CD4-positive, CD25-positive, alpha-beta regulatory T cell (primary cell): ENCODE results near the gene NKX2-1. TPM values are rescaled to one million over a fixed set of nuclear protein-coding genes. Genes with fewer than 3 reads are reported as not detected.

Source experiments
- ATAC-seq, 2 donors: fragments of 150-1000 bp; cut with Tn5 transposase; one replicate each; pipeline ENCODE4 v1.10.0; 2021; ENCODE audit warnings: low read depth in 2 of 2, moderate number of reproducible peaks in 2 of 2, moderate library complexity in 1 of 2
- DNase-seq, 3 donors: peaks; one replicate each; pipeline versions ENCODE4 v3.0.0 to v3.0.0-alpha.2; 2012 to 2022; ENCODE audit warnings: mixed read lengths in 1 of 3
- H3K27ac ChIP-seq: one replicate; pipeline ENCODE4 v1.7.0; 2013; ENCODE audit warnings: mild to moderate bottlenecking, low read length; ENCODE audit not compliant: insufficient read depth, poor library complexity, severe bottlenecking
- H3K27me3 ChIP-seq: one replicate; pipeline ENCODE4 v1.7.0; 2013; ENCODE audit warnings: low read length; ENCODE audit not compliant: control insufficient read depth, insufficient read depth
- H3K36me3 ChIP-seq: one replicate; pipeline ENCODE4 v1.7.0; 2013; ENCODE audit warnings: mild to moderate bottlenecking, low read length, moderate library complexity; ENCODE audit not compliant: control insufficient read depth, insufficient read depth
- H3K4me1 ChIP-seq: 2 replicates; pipeline ENCODE4 v1.7.0; 2013; ENCODE audit warnings: mild to moderate bottlenecking, low read length; ENCODE audit not compliant: insufficient read depth, control insufficient read depth, poor library complexity, severe bottlenecking
- H3K4me3 ChIP-seq: one replicate; pipeline ENCODE4 v1.7.0; 2013; ENCODE audit warnings: low read depth, mild to moderate bottlenecking, low read length, moderate library complexity
- H3K9me3 ChIP-seq, 2 experiments: 1 replicate in 1 of 2; 2 replicates in 1 of 2; pipeline ENCODE4 v1.7.0; 2013; ENCODE audit warnings: low read length in 2 of 2, mild to moderate bottlenecking in 1 of 2, moderate library complexity in 1 of 2; ENCODE audit not compliant: control insufficient read depth in 2 of 2
- H3K27ac Mint-ChIP-seq, 3 donors: one replicate each; pipeline ENCODE4 v1.8.0; 2020 to 2022; ENCODE audit warnings: mild to moderate bottlenecking in 3 of 3, mixed read lengths in 3 of 3, moderate library complexity in 2 of 3
- H3K27me3 Mint-ChIP-seq: one replicate; pipeline ENCODE4 v1.8.0; 2022; ENCODE audit warnings: mild to moderate bottlenecking, mixed read lengths
- H3K36me3 Mint-ChIP-seq: one replicate; pipeline ENCODE4 v1.8.0; 2020; ENCODE audit warnings: mixed read lengths
- H3K4me1 Mint-ChIP-seq, 4 donors: one replicate each; pipeline ENCODE4 v1.8.0; 2020 to 2022; ENCODE audit warnings: mixed read lengths in 4 of 4, mild to moderate bottlenecking in 1 of 4
- H3K4me3 Mint-ChIP-seq, 4 donors: one replicate each; pipeline ENCODE4 v1.8.0; 2020 to 2022; ENCODE audit warnings: mild to moderate bottlenecking in 4 of 4, mixed read lengths in 4 of 4, moderate library complexity in 3 of 4
- H3K9me3 Mint-ChIP-seq, 7 donors: one replicate each; pipeline ENCODE4 v1.8.0; 2020 to 2022; ENCODE audit warnings: mixed read lengths in 7 of 7, mild to moderate bottlenecking in 3 of 7, moderate library complexity in 2 of 7
- polyA plus RNA-seq, 4 donors: library from polyadenylated mRNA; unstranded; fragments of 300-500 nt; fragmentation: Illumina TruSeq; gene quantifications; one replicate each; pipeline ENCODE4 v1.2.3, GENCODE V29; 2021
- total RNA-seq: library from RNA; stranded (reverse); gene quantifications from one replicate; pipeline ENCODE4 v1.2.3, GENCODE V29; 2022

Gene NKX2-1
- total and polyA plus RNA-seq, 5 donors from 2014 or later: not detected

GRCh38 chr14:36505181-36505815 lies 14.7 kb downstream of the NKX2-1 start:
- peaks cover 50% of the 10 kb centered on the region for H3K27me3 ChIP-seq
- Mint-ChIP-seq H3K9me3 (peaks cover 0 to 19% (median 3%) of the 10 kb centered on the region in 7 donors), H3K27ac (no peak overlapping the region), H3K27me3 (peaks cover 80% of the 10 kb centered on the region), H3K36me3 (peaks cover 7% of the 10 kb centered on the region), H3K4me3 (no peak overlapping the region), H3K4me1 (peaks cover 0 to 23% (median 11%) of the 10 kb centered on the region in 4 donors)
- no peak for ATAC-seq
- no peaks in the 10 kb centered on the region for H3K9me3 ChIP-seq
- no peaks in the 10 kb centered on the region for H3K4me1 ChIP-seq
- no peak overlapping the region for H3K27ac ChIP-seq
- H3K36me3 ChIP-seq: no peaks in the 10 kb centered on the region
- H3K4me3 ChIP-seq: no peak overlapping the region
- no peak for DNase-seq

GRCh38 chr14:36504771-36505175 lies 15.3 kb downstream of the NKX2-1 start:
- H3K27me3 Mint-ChIP-seq: peaks cover 75% of the 10 kb centered on the region
- no peak for ATAC-seq
- no peak for DNase-seq
- peak overlapping the region in 1 of 4 donors; percentile 2 for H3K4me3 Mint-ChIP-seq
- Histone ChIP-seq H3K4me3 (no peak overlapping the region), H3K36me3 (no peaks in the 10 kb centered on the region), H3K4me1 (no peaks in the 10 kb centered on the region), H3K27ac (no peak overlapping the region), H3K9me3 (no peaks in the 10 kb centered on the region), H3K27me3 (peaks cover 51% of the 10 kb centered on the region)
- peaks cover 0 to 23% (median 11%) of the 10 kb centered on the region in 4 donors for H3K4me1 Mint-ChIP-seq
- H3K36me3 Mint-ChIP-seq: peaks cover 7% of the 10 kb centered on the region
- H3K9me3 Mint-ChIP-seq: peaks cover 0 to 19% (median 3%) of the 10 kb centered on the region in 7 donors
- no peak overlapping the region for H3K27ac Mint-ChIP-seq

- Mint-ChIP-seq H3K4me3 (peak overlapping the region in 1 of 4 donors; percentile 2), H3K27me3 (peaks cover 68% of the 10 kb centered on the region), H3K27ac (no peak overlapping the region), H3K36me3 (peaks cover 7% of the 10 kb centered on the region), H3K4me1 (peaks cover 0 to 21% (median 11%) of the 10 kb centered on the region in 4 donors), H3K9me3 (peaks cover 0 to 16% (median 3%) of the 10 kb centered on the region in 7 donors)
- Histone ChIP-seq H3K9me3 (no peaks in the 10 kb centered on the region), H3K27ac (no peak overlapping the region), H3K27me3 (peaks cover 45% of the 10 kb centered on the region), H3K4me1 (no peaks in the 10 kb centered on the region), H3K4me3 (no peak overlapping the region), H3K36me3 (no peaks in the 10 kb centered on the region)
- ATAC-seq (no peak), DNase-seq (no peak)
Observed at GRCh38 chr14:36503771-36504741, 16.0 kb downstream of the NKX2-1 start.

- no peak overlapping the region for H3K27ac ChIP-seq
- ATAC-seq: no peak
- H3K36me3 ChIP-seq: no peaks in the 10 kb centered on the region
- peaks cover 0 to 14% (median 3%) of the 10 kb centered on the region in 7 donors for H3K9me3 Mint-ChIP-seq
- no peaks in the 10 kb centered on the region for H3K9me3 ChIP-seq
- peaks cover 0 to 20% (median 11%) of the 10 kb centered on the region in 4 donors for H3K4me1 Mint-ChIP-seq
- peaks cover 41% of the 10 kb centered on the region for H3K27me3 ChIP-seq
- no peaks in the 10 kb centered on the region for H3K4me1 ChIP-seq
- H3K4me3 ChIP-seq: no peak overlapping the region
- no peak for DNase-seq
- no peak overlapping the region for H3K4me3 Mint-ChIP-seq
- peaks cover 64% of the 10 kb centered on the region for H3K27me3 Mint-ChIP-seq
- H3K36me3 Mint-ChIP-seq: peaks cover 7% of the 10 kb centered on the region
- H3K27ac Mint-ChIP-seq: no peak overlapping the region
Observed at GRCh38 chr14:36502558-36503508, 17.2 kb downstream of the NKX2-1 start.

GRCh38 chr14:36498938-36499337 lies 21.1 kb downstream of the NKX2-1 start:
- H3K4me1 Mint-ChIP-seq: peaks cover 0 to 4% (median 1%) of the 10 kb centered on the region in 4 donors
- ATAC-seq (no peak), DNase-seq (no peak)
- Histone ChIP-seq H3K36me3 (no peaks in the 10 kb centered on the region), H3K9me3 (no peaks in the 10 kb centered on the region), H3K4me3 (no peak overlapping the region), H3K4me1 (no peaks in the 10 kb centered on the region), H3K27me3 (peaks cover 33% of the 10 kb centered on the region), H3K27ac (no peak overlapping the region)
- no peaks in the 10 kb centered on the region for H3K36me3 Mint-ChIP-seq
- H3K27me3 Mint-ChIP-seq: peaks cover 50% of the 10 kb centered on the region
- H3K9me3 Mint-ChIP-seq: peaks cover 0 to 4% (median 0%) of the 10 kb centered on the region in 7 donors
- no peak overlapping the region for H3K27ac Mint-ChIP-seq
- no peak overlapping the region for H3K4me3 Mint-ChIP-seq

- ATAC-seq: no peak
- Histone ChIP-seq H3K36me3 (no peaks in the 10 kb centered on the region), H3K27me3 (peaks cover 25% of the 10 kb centered on the region), H3K27ac (no peak overlapping the region), H3K4me3 (no peak overlapping the region), H3K9me3 (no peaks in the 10 kb centered on the region), H3K4me1 (no peaks in the 10 kb centered on the region)
- Mint-ChIP-seq H3K27me3 (peaks cover 35% of the 10 kb centered on the region), H3K4me3 (no peak overlapping the region), H3K27ac (no peak overlapping the region), H3K4me1 (no peaks in the 10 kb centered on the region), H3K9me3 (peaks cover 0 to 3% (median 0%) of the 10 kb centered on the region in 7 donors), H3K36me3 (no peaks in the 10 kb centered on the region)
- DNase-seq: no peak
Observed at GRCh38 chr14:36496346-36496745, 23.7 kb downstream of the NKX2-1 start.

GRCh38 chr14:36495666-36496065 lies 24.4 kb downstream of the NKX2-1 start:
- no peak overlapping the region for H3K27ac Mint-ChIP-seq
- DNase-seq: no peak
- peaks cover 25% of the 10 kb centered on the region for H3K27me3 ChIP-seq
- H3K4me1 ChIP-seq: no peaks in the 10 kb centered on the region
- ATAC-seq: no peak
- H3K4me3 ChIP-seq: no peak overlapping the region
- peaks cover 0 to 3% (median 0%) of the 10 kb centered on the region in 7 donors for H3K9me3 Mint-ChIP-seq
- no peaks in the 10 kb centered on the region for H3K4me1 Mint-ChIP-seq
- H3K36me3 ChIP-seq: no peaks in the 10 kb centered on the region
- no peak overlapping the region for H3K27ac ChIP-seq
- peaks cover 29% of the 10 kb centered on the region for H3K27me3 Mint-ChIP-seq
- H3K9me3 ChIP-seq: no peaks in the 10 kb centered on the region
- no peak overlapping the region for H3K4me3 Mint-ChIP-seq
- no peaks in the 10 kb centered on the region for H3K36me3 Mint-ChIP-seq
